Measurements from ENCODE around the gene TDRKH.
"Not testable (repeated sequence)": the region's sequence is repeated elsewhere in the genome, so short reads cannot be mapped to it uniquely, and the experiment has no call there.

Gene TDRKH

DNA sequence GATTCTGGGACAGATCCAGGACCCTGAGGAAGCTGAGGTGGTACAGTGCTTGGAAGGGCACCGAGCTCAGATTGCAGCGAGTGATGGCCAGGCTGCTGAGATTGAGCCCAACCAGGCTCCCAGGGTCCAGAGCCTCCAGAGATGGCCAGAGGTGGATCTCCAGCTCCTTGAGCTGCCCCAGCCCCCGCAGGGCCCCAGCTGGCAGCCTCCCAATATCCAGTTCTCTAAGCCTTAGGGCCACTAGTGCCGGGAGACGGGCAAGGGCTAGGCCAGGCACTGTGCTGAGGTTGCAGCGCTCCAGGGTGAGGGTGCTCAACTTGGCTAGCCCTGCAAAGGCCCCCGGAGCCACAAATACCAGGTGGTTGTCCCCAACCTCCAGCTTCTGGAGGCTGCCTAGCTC is 11.5 kb upstream of the TDRKH start:
- DNase-seq (ENCODE audit: low read depth) = no peak

DNA sequence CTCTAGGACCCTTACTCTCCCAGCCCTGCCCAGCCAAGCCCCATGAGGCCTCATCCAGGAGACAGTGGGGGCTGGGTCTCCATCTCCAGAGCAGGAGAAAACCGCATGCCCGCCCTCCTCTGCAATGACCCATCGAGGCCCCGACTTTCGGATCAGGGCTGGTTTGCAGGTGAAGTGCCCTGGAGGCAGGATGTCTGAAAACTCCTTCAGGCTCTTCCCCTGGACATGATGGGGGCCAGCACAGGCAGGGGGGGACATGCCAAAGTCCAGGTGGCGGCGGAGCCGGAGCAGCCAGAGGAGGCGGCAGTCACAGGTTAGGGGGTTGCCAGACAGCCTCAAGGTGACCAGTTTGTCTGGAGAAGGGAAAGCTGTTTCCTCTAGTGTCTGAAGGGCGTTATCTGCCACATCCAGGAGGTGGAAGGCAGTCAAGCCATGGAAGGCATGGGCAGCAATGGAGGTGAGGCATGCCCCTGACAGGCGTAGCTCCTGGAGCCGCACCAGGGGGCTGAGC is 11.1 kb upstream of the TDRKH start:
- DNase-seq (ENCODE audit: low read depth) = no peak

DNA sequence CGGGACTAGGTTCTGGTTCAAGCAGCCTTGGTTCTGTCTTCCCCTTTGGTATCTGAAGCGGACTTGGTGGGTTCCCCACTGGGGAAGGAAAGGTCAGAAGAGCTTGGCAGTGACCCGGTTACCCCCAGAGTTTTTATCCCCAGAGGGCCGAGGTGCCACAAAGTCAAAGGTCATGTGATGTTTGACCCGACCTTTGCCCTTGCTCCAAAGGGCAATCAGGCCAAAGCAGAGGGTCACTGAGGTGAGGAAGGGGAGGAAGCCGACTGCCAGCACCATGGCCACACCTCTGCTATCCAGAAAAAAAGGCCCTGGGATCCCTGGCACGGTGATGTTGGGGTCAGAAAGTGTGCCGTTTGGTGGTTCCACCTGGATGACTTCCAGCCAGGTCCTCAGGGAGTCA is 10.5 kb upstream of the TDRKH start:
- no peak for DNase-seq (ENCODE audit: low read depth)

DNA sequence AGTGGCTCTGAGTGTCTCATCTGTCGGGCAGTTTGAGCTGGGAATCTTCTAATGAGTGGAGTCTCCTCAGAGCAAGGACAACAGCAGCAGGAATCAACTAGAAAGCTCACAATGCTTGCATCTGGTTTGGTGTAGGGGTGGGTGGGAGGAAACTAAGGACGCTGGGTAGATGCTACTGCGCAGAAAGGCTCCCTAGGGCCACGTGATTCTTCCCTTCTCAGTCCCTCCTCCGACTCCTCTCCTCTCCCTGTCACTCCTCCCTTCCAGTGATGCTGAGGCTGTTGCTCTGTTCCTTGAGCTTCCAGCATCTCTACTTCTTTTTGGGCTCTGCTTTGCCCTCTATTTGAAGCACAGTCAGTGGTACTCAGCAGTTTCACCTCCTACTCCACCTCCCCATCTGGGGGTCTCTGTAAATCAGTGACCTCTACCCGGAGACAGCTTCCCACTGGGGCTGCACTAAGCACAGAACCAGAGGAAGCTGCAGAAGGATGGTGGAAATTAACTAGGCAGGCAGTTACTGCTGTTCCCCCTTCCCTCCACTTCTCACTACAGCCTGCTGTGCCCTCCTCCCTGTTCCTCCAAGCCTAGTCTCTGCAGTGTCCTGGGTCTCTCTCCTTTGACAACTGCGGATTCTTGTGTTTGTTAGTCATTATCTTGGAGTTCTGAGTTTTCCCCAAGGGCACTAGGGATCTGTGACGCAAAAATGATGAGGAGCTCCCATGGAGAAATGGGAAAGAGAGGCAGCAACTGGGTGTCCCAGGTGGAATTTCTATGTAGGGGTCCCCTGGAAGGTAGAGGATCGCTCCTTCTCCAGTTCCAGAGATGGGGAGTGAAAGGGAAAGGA is 9.1 kb upstream of the TDRKH start:
- DNase-seq (ENCODE audit: low read depth) = no peak

DNA sequence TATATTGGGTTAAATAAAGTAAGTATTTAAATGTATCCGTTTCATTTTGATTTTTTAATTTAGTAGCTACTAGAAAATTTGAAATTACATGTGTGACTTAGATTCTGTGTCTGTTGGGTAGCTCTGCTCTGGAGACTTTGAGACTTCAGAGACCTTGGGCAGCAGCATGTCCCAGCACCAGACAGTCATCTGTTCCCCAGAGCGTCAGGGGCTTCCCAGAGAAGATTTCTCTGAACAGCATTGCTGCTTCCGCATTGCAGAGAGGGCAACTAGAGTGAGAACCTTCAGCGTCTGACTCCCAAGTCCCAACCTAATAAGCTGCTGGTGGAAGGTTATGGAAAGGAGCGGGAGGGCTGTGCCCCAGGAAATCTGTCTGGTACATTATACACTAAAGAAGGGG is 8.3 kb upstream of the TDRKH start:
- no peak for DNase-seq (ENCODE audit: low read depth)

DNA sequence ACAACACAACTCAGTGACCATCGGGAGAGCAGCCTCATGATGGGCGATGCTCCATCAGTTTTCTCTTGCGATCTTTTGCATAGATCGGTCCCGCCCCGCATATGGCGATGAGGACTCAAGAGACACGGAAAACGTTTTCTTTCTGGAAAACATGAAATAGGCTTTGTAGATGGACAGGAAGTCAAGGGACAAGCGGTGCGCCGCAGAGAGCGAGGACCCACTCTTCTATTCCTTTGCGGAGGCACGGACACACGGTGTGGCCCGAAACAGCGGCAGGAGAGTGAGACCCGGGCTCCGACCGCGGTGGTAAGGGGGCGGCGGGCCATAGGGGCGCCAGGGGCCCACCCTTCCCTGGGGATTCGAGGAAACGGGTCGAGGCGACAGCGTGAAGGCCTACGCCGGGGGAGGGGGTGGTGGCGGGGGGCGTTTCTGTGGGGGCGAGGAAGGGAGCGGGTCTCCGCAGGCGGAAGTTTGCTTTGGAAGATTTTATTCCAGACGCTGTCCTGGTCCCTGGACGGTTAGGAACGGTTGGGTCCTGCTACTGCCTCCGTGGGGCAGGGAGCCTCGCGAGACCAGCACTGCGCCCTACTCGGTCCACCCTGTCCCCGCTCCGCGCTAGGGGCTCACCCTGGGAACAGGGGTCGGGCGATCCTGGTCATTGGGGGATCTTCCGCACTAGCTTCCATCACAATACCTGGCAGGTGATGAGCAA is 796 bp upstream of the TDRKH start:
- DNase-seq (ENCODE audit: low read depth) = peak; percentile 38

DNA sequence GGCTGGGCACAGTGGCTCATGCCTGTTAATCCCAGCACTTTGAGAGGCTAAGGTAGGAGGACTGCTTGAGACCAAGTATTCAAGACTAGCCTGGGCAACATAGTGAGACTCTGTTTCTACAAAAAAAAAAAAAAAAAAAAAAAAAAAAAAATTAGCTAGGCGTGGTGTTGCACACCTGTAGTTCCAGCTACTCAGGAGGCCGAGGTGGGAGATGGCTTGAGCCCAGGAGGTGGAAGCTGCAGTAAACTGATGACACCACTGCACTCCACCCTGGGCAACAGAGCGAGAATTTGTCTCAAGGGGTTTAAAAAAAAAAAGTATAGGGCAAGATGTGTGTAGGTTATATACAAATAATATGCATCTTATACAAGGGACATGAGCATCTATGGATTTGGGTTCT is 2.6 kb downstream of the TDRKH start:
- DNase-seq (ENCODE audit: low read depth) = no peak

DNA sequence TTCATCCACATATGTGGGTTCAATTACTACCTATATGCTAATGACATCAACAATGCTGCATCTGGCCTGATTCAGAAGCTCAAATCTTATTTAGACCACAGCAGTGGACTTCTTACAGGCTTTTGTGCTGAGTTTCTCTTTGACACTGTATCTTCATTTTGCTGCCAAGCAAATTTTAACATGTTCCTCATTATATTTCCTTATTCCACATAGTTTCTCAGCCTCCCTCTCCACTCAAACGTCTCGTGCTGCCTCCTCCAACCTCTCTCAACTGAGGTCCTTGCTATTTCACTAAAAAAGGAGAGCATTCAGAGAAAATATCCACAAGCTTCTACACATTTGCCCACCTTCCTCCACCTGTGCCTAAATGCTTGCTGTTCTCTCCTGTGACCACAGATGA is 6.5 kb downstream of the TDRKH start:
- DNase-seq (ENCODE audit: low read depth) = no peak

DNA sequence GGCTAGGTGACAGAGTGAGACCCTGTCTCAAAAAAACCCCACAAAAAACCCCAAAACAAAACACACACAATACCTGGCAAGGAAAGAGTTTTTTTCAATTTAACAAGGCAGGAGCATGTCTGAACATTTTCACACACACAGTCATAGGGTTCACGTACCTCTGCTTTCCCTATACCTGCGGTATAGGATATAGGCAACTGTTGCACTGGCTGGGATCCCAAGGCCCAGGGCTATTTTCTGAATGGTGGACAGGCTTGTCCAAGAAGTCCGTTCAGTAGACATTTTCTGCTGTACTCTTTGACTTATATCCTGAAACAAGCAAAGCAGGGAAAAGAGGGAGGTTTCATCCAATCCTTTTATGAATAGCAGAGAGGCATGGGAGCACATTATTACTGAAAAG is 7.6 kb downstream of the TDRKH start:
- DNase-seq (ENCODE audit: low read depth) = no peak

DNA sequence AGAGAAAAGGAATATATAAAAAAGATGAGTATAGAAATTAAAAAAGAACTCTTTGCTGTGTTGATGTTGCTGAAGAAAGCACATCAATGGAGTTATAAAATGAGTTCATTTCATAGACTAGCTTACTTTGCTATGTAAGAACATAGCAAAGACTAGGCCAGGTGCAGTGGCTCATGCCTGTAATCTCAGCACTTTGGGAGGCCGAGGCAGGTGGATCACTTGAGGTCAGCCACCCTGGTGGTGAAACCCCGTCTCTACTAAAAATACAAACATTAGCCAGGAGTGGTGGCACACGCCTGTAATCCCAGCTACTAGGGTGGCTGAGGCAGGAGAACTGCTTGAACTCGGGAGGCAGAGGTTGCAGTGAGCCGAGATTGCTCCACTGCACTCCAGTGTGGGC is 8.3 kb downstream of the TDRKH start:
- DNase-seq (ENCODE audit: low read depth) = not testable (repeated sequence)

DNA sequence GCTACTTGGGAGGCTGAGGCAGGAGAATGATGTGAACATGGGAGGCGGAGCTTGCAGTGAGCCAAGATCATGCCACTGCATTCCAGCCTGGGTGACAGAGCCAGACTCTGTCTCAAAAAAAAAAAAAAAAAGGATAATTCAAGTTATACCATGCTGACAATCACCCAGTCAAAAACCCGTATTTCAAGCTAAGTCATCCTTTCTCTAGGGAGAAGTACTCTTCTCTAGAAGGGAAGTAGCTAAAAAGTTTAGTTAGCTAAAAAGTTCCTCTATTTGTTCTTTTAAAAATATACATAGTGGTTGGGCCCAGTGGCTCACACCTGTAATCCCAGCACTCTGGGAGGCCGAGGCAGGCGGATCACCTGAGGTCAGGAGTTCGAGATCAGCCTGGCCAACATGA is 9.6 kb downstream of the TDRKH start:
- DNase-seq (ENCODE audit: low read depth) = not testable (repeated sequence)

DNA sequence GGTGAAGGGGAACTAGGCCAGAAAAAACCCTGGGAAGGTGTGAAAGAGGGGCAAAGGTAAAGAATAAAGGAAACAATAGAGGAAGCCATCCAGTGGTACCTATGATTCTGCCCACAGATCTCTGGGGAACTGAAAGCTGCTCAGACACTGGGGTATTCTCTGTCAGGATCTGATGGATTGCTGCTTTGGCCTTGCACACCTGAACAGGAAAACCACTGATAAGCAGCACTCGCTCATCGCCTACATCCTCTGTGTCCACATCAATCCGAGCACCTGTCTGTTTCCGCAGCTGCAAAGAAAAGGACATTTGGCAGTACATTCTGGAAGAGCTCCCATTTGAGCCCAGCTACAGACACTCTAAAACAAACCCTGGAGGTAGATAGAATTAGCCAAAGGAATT is 10.4 kb downstream of the TDRKH start:
- DNase-seq (ENCODE audit: low read depth) = no peak

DNA sequence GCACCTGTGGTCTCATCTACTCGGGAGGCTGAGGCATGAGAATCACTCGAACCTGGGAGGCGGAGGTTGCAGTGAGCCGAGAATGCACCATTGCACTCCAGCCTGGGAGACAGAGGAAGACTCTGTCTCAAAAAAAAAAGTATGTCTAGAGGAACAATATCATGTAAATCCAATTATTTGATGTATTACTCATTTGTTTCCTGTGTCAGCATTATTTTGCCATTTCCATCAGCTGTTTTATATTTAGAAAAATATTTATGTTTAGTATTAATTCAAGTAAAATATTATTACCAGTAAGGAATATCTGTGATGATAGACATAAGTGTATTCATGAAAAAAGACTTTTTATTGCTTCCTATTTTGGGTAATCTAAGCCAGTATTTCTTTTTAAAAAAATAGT is 13.0 kb downstream of the TDRKH start:
- no peak for DNase-seq (ENCODE audit: low read depth)

DNA sequence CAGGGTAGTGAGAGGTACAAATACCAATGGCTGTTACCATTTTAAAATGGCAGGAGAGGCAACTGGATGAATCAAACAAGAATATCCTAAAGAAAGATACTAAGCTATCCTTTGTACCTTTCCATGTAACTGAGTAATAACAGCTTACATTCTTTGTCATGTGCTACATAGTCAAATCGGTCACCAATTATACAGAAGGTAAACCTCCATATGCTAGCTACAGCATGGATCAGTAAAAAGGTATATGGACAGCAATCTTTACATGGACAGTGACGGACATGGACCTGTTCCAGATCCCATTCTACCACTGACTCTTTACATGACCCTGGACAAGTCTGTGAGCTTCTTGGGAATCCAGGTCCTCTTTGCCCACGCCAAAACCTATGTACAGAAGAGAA is 13.6 kb downstream of the TDRKH start:
- no peak for DNase-seq (ENCODE audit: low read depth)

DNA sequence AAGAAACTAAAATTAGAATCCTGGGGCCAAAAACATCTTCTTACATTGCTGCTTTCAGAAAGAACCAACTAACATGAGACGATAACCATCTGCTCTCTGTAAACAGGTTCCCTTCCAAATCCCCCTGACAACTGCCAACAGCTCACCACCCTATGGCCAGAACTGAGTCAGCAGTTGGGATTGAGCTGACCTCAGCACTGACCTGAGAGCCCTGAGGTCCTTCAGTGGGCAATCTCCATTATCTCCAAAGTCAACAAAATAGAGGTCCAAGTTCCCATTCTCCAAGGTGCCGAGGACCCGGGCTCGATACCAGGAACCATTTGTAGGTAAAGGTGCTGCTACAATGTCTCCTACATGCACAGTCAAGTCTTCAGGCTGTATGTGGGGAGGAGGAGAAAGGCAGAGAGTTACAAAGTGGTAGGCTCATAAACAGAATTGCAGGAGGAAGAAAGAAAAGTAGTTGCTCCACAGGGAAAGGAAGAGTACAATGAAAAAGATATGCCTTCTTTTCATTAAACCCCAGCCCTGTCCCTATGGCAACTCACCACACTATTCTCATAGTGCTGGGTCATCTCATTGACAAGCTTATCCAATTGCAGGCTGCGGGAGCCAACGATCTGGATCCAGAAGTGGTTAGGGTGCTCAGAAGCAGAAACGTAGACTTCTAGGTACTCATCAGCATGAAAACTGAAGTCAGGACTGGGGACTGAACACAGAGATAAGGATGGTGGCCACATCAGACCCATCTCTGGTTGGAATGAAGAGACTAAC is 14.2 kb downstream of the TDRKH start:
- DNase-seq (ENCODE audit: low read depth) = no peak

DNA sequence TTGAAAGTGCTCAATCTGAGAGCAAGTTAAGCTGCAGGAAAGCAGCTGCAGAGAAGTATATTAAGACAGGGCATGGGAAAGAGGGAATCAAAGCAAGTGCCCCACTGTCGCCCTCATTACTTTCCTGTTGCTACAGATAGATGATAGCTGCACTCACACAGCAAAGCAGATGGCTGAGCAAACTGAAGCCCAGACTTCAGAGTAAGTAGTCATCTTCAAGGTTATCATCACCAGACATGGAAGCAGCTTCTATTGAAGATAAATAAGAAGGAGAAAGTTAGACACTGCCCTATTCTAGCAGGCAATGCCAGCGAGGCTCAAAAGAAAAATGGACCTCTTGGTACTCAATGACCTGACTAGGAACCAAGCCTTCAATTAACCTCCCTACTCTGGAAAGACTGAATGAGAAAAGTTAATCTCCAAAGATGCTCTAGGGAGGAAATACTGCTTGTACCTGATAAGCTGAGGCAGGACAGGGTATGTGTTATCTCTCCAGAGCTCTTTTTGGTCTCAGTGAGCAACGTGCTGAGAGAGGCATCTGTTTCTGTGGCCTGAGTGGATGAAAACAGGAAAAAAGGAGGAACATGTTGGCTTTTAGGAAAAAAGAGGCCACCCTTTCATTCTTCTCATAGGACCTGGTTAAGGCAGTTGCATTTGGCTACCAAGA is 15.9 kb downstream of the TDRKH start:
- DNase-seq (ENCODE audit: low read depth) = peak; percentile 44

DNA sequence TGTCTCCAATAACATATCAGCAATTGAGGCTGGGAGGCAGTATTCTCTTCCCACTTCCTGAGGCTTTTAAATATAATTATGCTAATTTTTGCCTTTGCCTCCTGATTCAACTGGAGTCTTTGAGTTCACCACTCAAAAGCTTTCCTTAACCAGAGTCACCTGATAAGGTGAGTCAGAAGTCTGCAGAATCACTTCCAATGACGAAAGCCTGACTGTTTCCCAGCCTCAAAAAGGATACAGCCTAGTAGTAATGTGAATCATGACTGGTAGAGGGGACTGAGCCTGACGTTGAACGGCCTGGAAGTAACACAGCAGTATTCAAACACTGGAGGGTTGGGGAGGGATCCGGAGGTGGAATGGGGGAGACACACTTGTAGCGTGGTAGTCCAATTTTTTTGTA is 16.6 kb downstream of the TDRKH start:
- no peak for DNase-seq (ENCODE audit: low read depth)

DNA sequence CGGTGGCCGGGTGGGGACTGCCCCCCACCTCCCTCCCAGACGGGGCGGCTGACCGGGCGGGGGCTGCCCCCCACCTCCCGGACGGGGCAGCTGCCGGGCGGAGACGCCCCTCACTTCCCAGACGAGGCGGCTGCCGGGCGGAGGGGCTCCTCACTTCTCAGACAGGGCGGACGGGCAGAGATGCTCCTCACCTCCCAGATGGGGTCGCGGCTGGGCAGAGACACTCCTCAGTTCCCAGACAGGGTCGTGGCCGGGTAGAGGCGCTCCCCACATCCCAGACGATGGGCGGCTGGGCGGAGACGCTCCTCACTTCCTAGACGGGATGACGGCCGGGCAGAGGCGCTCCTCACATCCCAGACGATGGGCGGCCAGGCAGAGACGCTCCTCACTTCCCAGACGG is 21.0 kb downstream of the TDRKH start:
- not testable (repeated sequence) for DNase-seq (ENCODE audit: low read depth)

DNA sequence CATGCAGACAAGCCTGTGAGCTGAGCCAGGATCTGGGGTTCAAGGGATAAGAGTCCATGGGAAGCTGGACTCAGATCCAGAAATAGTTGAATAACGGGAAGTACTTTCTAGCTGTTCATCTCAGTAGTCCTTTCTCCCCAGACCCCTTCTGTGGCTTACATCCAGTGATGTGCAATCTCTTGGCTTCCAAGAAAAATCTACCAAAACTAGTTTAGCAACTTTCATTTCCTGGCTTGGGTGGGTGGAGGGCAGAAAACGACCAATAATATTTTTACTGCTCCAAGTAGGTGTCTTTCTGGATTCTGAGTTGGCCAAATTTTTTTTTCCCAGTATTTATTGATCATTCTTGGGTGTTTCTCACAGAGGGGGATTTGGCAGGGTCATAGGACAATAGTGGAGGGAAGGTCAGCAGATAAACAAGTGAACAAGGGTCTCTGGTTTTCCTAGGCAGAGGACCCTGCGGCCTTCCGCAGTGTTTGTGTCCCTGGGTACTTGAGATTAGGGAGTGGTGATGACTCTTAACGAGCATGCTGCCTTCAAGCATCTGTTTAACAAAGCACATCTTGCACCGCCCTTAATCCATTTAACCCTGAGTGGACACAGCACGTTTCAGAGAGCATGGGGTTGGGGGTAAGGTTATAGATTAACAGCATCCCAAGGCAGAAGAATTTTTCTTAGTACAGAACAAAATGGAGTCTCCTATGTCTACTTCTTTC is 21.8 kb downstream of the TDRKH start:
- not testable (repeated sequence) for DNase-seq (ENCODE audit: low read depth)

DNA sequence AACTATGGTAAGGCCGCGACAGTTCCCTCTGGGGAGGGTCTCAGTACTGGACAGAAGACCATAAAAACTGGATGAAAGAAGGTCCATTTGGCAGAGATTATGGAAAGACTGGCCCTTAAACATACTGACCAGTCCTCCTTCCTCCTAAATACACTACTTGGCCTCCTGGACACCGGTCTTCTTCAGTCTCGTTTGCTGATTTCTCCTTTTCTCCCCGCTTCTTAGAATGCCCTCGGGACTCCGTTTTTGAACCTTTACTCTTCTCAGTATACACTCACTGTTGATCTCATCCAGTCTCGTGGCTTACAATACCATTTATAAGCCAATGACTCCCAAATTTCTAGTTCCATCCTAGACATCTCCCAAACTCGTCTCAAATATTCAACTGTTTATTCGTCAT is 26.3 kb downstream of the TDRKH start:
- DNase-seq (ENCODE audit: low read depth) = no peak
